HL-60 (cell line): ENCODE measurements around the gene PRM3.

ENCODE experiments used
- DNase-seq, 2 experiments: peaks; one replicate each; pipeline ENCODE4 v3.0.0-alpha.2; 2010 to 2020; ENCODE audit warnings: low read depth in 1 of 2, low spot score in 1 of 2
- H3K27ac ChIP-seq: fragments of 250-450 bp; sonication (Bioruptor Pico); replicated peaks from 2 replicates; pipeline ENCODE4 v1.5.1; 2020; ENCODE audit warnings: mild to moderate bottlenecking, moderate library complexity
- H3K27me3 ChIP-seq: fragments of 250-450 bp; sonication (Bioruptor Pico); 2 replicates; pipeline ENCODE4 v1.5.1; 2021; ENCODE audit warnings: mild to moderate bottlenecking, moderate library complexity; ENCODE audit not compliant: insufficient read depth, poor library complexity, severe bottlenecking
- H3K4me3 ChIP-seq: replicated peaks from 2 replicates; pipeline ENCODE4 v1.5.1; 2011; ENCODE audit warnings: mild to moderate bottlenecking, control low read depth, low read length; ENCODE audit not compliant: insufficient read depth
- GABPA ChIP-seq: IDR thresholded peaks from 2 replicates; pipeline ENCODE4 v1.6.1; 2012; ENCODE audit warnings: low read depth
- POLR2AphosphoS5 ChIP-seq: IDR thresholded peaks from 2 replicates; pipeline ENCODE4 v1.6.1; 2012; ENCODE audit warnings: low read depth
- SPI1 ChIP-seq: IDR thresholded peaks from 2 replicates; pipeline ENCODE4 v1.6.1; 2012; ENCODE audit warnings: low read depth, mild to moderate bottlenecking, borderline replicate concordance
- TF ChIP-seq, protein P1 (sequence below): IDR thresholded peaks from one replicate; pipeline ENCODE4 v1.5.1; 2011; ENCODE audit warnings: low read length, control low read depth, inconsistent platforms; ENCODE audit not compliant: insufficient read depth
- TF ChIP-seq, protein P2 (sequence below): IDR thresholded peaks from 2 replicates; pipeline ENCODE4 v1.6.1; 2012; ENCODE audit warnings: low read depth; ENCODE audit not compliant: insufficient replicate concordance

The PRM3 gene

DNA sequence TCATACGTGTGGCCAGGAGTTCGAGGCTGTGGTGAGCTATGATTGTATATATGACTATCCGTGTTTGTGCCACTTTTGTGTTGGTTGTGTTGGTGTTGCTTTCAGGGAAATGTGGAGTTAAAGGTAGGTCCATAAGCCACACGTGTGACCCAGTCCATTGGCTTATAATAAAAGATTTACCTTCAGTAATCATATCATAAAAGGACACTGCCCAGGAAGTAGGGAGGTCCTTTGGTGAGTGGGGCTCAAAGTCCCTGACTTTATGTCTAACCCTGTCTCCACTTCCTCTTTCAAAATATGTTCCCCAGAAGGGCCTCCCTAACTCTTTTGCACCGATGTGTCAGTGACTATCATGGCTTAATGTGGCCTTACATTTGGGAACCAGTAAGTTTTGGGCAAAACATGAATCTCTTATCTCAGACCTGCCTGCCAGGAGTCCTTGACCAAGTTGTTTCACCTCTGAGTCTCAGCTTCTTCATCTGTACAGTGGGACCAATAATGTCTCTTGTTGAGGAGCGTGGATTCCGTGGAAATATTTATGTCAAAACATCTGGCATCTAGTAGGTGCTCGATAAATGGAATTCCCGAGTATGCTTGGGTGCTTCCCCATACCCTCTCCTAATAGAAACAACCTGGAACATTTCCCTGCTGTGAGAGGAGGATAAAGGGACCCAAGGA lies 9.1 kb downstream of the PRM3 start:
- TF ChIP-seq, protein P1, sequence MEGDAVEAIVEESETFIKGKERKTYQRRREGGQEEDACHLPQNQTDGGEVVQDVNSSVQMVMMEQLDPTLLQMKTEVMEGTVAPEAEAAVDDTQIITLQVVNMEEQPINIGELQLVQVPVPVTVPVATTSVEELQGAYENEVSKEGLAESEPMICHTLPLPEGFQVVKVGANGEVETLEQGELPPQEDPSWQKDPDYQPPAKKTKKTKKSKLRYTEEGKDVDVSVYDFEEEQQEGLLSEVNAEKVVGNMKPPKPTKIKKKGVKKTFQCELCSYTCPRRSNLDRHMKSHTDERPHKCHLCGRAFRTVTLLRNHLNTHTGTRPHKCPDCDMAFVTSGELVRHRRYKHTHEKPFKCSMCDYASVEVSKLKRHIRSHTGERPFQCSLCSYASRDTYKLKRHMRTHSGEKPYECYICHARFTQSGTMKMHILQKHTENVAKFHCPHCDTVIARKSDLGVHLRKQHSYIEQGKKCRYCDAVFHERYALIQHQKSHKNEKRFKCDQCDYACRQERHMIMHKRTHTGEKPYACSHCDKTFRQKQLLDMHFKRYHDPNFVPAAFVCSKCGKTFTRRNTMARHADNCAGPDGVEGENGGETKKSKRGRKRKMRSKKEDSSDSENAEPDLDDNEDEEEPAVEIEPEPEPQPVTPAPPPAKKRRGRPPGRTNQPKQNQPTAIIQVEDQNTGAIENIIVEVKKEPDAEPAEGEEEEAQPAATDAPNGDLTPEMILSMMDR: no peak
- peak; percentile 94 for TF ChIP-seq SPI1
- TF ChIP-seq, protein P2, sequence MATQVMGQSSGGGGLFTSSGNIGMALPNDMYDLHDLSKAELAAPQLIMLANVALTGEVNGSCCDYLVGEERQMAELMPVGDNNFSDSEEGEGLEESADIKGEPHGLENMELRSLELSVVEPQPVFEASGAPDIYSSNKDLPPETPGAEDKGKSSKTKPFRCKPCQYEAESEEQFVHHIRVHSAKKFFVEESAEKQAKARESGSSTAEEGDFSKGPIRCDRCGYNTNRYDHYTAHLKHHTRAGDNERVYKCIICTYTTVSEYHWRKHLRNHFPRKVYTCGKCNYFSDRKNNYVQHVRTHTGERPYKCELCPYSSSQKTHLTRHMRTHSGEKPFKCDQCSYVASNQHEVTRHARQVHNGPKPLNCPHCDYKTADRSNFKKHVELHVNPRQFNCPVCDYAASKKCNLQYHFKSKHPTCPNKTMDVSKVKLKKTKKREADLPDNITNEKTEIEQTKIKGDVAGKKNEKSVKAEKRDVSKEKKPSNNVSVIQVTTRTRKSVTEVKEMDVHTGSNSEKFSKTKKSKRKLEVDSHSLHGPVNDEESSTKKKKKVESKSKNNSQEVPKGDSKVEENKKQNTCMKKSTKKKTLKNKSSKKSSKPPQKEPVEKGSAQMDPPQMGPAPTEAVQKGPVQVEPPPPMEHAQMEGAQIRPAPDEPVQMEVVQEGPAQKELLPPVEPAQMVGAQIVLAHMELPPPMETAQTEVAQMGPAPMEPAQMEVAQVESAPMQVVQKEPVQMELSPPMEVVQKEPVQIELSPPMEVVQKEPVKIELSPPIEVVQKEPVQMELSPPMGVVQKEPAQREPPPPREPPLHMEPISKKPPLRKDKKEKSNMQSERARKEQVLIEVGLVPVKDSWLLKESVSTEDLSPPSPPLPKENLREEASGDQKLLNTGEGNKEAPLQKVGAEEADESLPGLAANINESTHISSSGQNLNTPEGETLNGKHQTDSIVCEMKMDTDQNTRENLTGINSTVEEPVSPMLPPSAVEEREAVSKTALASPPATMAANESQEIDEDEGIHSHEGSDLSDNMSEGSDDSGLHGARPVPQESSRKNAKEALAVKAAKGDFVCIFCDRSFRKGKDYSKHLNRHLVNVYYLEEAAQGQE: no peak
- no peak for TF ChIP-seq GABPA
- no peak for TF ChIP-seq POLR2AphosphoS5
- Histone ChIP-seq H3K4me3 (no peak overlapping the region), H3K27me3 (no peaks in the 10 kb centered on the region), H3K27ac (no peak overlapping the region)
- peak; percentile 34 to 59 for DNase-seq

DNA sequence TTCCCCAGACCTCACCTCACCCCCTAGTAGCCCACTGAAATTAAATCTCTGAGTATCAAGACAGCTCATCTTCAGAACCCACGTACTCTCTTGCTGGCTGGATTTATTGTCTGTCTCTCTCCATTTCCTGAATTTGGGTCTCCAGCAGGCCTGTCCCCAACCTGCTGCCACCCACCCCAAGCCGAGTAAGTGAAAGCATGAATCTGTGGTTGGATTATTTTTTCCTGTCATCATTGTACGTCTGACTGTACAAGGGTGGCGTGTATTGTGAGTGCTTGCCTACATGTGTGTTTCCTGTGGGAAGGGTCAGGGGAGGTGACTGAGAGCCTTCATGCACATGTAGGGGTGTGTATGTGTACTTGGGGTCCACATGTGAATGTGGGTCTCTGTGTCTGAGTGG lies 9.7 kb downstream of the PRM3 start:
- TF ChIP-seq, protein P2: no peak
- TF ChIP-seq, protein P1: no peak
- TF ChIP-seq SPI1: no peak
- TF ChIP-seq GABPA: no peak
- TF ChIP-seq POLR2AphosphoS5: no peak
- H3K27me3 ChIP-seq: no peaks in the 10 kb centered on the region
- no peak overlapping the region for H3K27ac ChIP-seq
- no peak for DNase-seq
- no peak overlapping the region for H3K4me3 ChIP-seq

DNA sequence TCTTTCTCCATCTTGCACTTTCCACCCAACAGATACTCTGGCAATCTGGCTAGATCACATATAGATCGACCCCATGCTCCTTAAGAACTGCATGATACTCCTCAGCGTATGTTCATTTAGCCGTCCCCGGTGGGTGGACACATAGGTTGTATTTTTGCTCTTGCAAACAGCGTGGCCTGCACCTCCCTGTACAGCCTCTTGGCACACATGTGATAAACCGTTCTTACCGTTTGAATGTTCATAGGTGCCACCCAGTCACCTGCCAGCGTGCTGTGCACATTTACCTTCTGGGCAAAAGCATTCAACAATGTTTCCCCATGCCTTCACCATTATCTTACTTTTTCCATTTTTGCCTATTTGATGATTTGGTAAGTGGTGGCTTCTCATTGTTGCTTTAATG lies 10.5 kb downstream of the PRM3 start:
- no peak overlapping the region for H3K4me3 ChIP-seq
- TF ChIP-seq, protein P2: no peak
- no peak for TF ChIP-seq GABPA
- no peak for TF ChIP-seq SPI1
- TF ChIP-seq POLR2AphosphoS5: no peak
- TF ChIP-seq, protein P1: no peak
- H3K27ac ChIP-seq: no peak overlapping the region
- no peak for DNase-seq
- H3K27me3 ChIP-seq: no peaks in the 10 kb centered on the region
